ENCODE data around the gene CREBBP.

DNA sequence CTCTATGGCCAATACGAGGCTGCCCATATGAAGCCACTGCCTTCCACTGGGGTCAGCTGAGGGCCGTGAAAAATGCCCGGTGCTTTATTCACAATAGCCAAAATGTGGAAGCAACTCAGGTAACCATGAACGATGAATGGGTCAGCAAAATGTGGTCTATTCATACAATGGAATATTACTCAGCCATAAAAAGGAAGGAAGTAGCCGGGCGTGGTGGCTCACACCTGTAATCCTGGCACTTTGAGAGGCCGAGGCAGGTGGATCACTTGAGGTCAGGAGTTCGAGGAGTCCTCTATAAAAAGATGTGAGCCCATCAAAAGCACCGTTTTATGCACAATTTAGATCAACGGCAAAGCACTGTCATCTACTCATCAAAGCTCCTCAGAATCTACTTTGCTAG is 158.0 kb downstream of the CREBBP start:
- TF ChIP-seq, protein P1, sequence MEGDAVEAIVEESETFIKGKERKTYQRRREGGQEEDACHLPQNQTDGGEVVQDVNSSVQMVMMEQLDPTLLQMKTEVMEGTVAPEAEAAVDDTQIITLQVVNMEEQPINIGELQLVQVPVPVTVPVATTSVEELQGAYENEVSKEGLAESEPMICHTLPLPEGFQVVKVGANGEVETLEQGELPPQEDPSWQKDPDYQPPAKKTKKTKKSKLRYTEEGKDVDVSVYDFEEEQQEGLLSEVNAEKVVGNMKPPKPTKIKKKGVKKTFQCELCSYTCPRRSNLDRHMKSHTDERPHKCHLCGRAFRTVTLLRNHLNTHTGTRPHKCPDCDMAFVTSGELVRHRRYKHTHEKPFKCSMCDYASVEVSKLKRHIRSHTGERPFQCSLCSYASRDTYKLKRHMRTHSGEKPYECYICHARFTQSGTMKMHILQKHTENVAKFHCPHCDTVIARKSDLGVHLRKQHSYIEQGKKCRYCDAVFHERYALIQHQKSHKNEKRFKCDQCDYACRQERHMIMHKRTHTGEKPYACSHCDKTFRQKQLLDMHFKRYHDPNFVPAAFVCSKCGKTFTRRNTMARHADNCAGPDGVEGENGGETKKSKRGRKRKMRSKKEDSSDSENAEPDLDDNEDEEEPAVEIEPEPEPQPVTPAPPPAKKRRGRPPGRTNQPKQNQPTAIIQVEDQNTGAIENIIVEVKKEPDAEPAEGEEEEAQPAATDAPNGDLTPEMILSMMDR (conservative IDR thresholded peaks at IDR 0.05; ENCODE audit: low read depth, low read length): no peak
- TF ChIP-seq EZH2 (IDR thresholded peaks at IDR 0.05; ENCODE audit: borderline replicate concordance, low read depth, low read length, poor library complexity, severe bottlenecking): no peak

All from A673 (cell line).